ENCODE results near the gene MTRFR. TPM values are rescaled to one million over a fixed set of nuclear protein-coding genes. Genes with fewer than 3 reads are reported as not detected.
"Not testable (repeated sequence)": the region's sequence is repeated elsewhere in the genome, so short reads cannot be mapped to it uniquely, and the experiment has no call there.

The MTRFR gene
- polyA plus RNA-seq (ENCODE audit: insufficient read length in 3 of 3) = 10 to 100 TPM; 21.9 to 25.1 (median 22.0) TPM

GRCh38 chr12:123232807-123233504 lies at the start of gene MTRFR, which contains the start of gene MPHOSPH9:
TSS of gene MTRFR (plus strand) at chr12:123233436. CDS start at chr12:123253675, 20,239 bp downstream.
TSS of gene MPHOSPH9 (minus strand) at chr12:123233141. CDS start at chr12:123230364, 2,777 bp downstream.
- peak; percentile 98 to 100 (median 99) for DNase-seq (ENCODE audit: low read depth in 3 of 3, low spot score in 2 of 3)

GRCh38 chr12:123187637-123188036 lies 45.6 kb upstream of the MTRFR start:
- no peak for DNase-seq (ENCODE audit: low read depth in 3 of 3, low spot score in 2 of 3)

GRCh38 chr12:123199936-123200335 lies 33.3 kb upstream of the MTRFR start:
- no peak for DNase-seq (ENCODE audit: low read depth in 3 of 3, low spot score in 2 of 3)

- no peak for DNase-seq (ENCODE audit: low read depth in 3 of 3, low spot score in 2 of 3)
These were observed 32.8 kb upstream of the MTRFR start for GRCh38 chr12:123200414-123200813.

GRCh38 chr12:123206794-123207193 lies 26.4 kb upstream of the MTRFR start:
- not testable (repeated sequence) for DNase-seq (ENCODE audit: low read depth in 3 of 3, low spot score in 2 of 3)

GRCh38 chr12:123207815-123208214 lies 25.4 kb upstream of the MTRFR start:
- DNase-seq (ENCODE audit: low read depth in 3 of 3, low spot score in 2 of 3) = not testable (repeated sequence)

GRCh38 chr12:123223241-123223668 lies 10.0 kb upstream of the MTRFR start:
- no peak for DNase-seq (ENCODE audit: low read depth in 3 of 3, low spot score in 2 of 3)

- no peak for DNase-seq (ENCODE audit: low read depth in 3 of 3, low spot score in 2 of 3)
These were observed 7.8 kb upstream of the MTRFR start for GRCh38 chr12:123225443-123225842.

GRCh38 chr12:123227581-123228258 lies 5.5 kb upstream of the MTRFR start:
- DNase-seq (ENCODE audit: low read depth in 3 of 3, low spot score in 2 of 3) = no peak

GRCh38 chr12:123229051-123229450 lies 4.2 kb upstream of the MTRFR start:
- no peak for DNase-seq (ENCODE audit: low read depth in 3 of 3, low spot score in 2 of 3)

GRCh38 chr12:123231931-123232330 lies 1.3 kb upstream of the MTRFR start:
- no peak for DNase-seq (ENCODE audit: low read depth in 3 of 3, low spot score in 2 of 3)

- DNase-seq (ENCODE audit: low read depth in 3 of 3, low spot score in 2 of 3) = peak in 1 of 3 donors; percentile 41
These were observed 797 bp upstream of the MTRFR start for GRCh38 chr12:123232472-123232806.

GRCh38 chr12:123233505-123234308 lies 471 bp downstream of the MTRFR start:
- no peak for DNase-seq (ENCODE audit: low read depth in 3 of 3, low spot score in 2 of 3)

GRCh38 chr12:123237646-123238329 lies 4.6 kb downstream of the MTRFR start:
- DNase-seq (ENCODE audit: low read depth in 3 of 3, low spot score in 2 of 3) = no peak

- no peak for DNase-seq (ENCODE audit: low read depth in 3 of 3, low spot score in 2 of 3)
These were observed 5.1 kb downstream of the MTRFR start for GRCh38 chr12:123238330-123238682.

- no peak for DNase-seq (ENCODE audit: low read depth in 3 of 3, low spot score in 2 of 3)
These were observed 5.7 kb downstream of the MTRFR start for GRCh38 chr12:123238961-123239360.

- no peak for DNase-seq (ENCODE audit: low read depth in 3 of 3, low spot score in 2 of 3)
These were observed 9.1 kb downstream of the MTRFR start for GRCh38 chr12:123242116-123242904.

GRCh38 chr12:123243671-123244262 lies 10.5 kb downstream of the MTRFR start:
- no peak for DNase-seq (ENCODE audit: low read depth in 3 of 3, low spot score in 2 of 3)

GRCh38 chr12:123245678-123246077 lies 12.4 kb downstream of the MTRFR start:
- no peak for DNase-seq (ENCODE audit: low read depth in 3 of 3, low spot score in 2 of 3)

GRCh38 chr12:123248129-123248528 lies 14.9 kb downstream of the MTRFR start:
- not testable (repeated sequence) for DNase-seq (ENCODE audit: low read depth in 3 of 3, low spot score in 2 of 3)
